H1 (cell line): ENCODE data around the gene POLR2I.

Source experiments
- BRCA1 ChIP-seq: IDR thresholded peaks from 2 replicates; pipeline ENCODE4 v1.6.1; 2012; ENCODE audit warnings: low read depth, low read length, improper control_type of control experiment
- CTCF ChIP-seq, 3 experiments: IDR thresholded peaks; 1 replicate in 2 of 3; 2 replicates in 1 of 3; pipeline versions ENCODE4 v1.5.1 to v1.6.1; 2011; ENCODE audit warnings: low read length in 3 of 3, mild to moderate bottlenecking in 3 of 3, inconsistent platforms in 2 of 3, low read depth in 1 of 3, moderate library complexity in 1 of 3; ENCODE audit not compliant: insufficient read depth in 1 of 3; ENCODE audit errors: control extremely low read depth in 1 of 3
- JUN ChIP-seq: IDR thresholded peaks from 2 replicates; pipeline ENCODE4 v1.6.1; 2011; ENCODE audit warnings: low read depth, mild to moderate bottlenecking, improper control_type of control experiment, low read length
- PHF8 ChIP-seq: fragments of 200-600 bp; sonication (generic); conservative IDR thresholded peaks from 2 replicates; pipeline ENCODE4 v1.7.1; 2012; ENCODE audit warnings: low read depth, mild to moderate bottlenecking, inconsistent platforms, low read length, moderate library complexity
- POLR2AphosphoS5 ChIP-seq: IDR thresholded peaks from 2 replicates; pipeline ENCODE4 v1.6.1; 2011; ENCODE audit warnings: low read depth, low read length
- SRF ChIP-seq: IDR thresholded peaks from 2 replicates; pipeline ENCODE4 v1.6.1; 2011; ENCODE audit warnings: mild to moderate bottlenecking, low read depth, low read length, moderate library complexity

DNA sequence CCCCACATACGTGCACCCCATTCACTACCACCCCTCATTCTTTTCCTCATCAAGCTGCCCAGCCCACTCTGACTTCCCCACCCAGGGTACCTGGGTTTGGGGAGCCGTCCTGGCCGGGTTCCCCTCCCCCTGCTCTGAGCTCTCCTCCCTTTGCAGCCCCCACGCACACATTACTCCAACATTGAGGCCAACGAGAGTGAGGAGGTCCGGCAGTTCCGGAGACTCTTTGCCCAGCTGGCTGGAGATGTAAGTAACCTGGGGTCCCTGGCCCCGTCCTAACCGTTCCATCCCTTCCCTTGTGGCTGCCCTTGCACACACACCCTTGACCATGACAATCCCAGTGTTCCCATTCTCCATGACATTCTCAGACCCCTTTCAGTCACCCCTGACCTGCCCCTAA lies 27.8 kb upstream of the POLR2I start:
- no peak for TF ChIP-seq SRF
- TF ChIP-seq POLR2AphosphoS5: no peak
- no peak for TF ChIP-seq JUN
- no peak for TF ChIP-seq PHF8
- TF ChIP-seq CTCF (IDR thresholded peaks at IDR 0.05; ENCODE audit: control extremely low read depth in 1 of 3, insufficient read depth in 1 of 3, low read depth in 1 of 3, low read length in 3 of 3): no peak
- no peak for TF ChIP-seq BRCA1
